ENCODE results near the gene ATG13. TPM values are rescaled to one million over a fixed set of nuclear protein-coding genes. Genes with fewer than 3 reads are reported as not detected.

ATG13 gene
- total and polyA plus RNA-seq, 2 of the 4 experiments (the other 2 are of a cell fraction): 43.0 to 49.7 TPM

DNA sequence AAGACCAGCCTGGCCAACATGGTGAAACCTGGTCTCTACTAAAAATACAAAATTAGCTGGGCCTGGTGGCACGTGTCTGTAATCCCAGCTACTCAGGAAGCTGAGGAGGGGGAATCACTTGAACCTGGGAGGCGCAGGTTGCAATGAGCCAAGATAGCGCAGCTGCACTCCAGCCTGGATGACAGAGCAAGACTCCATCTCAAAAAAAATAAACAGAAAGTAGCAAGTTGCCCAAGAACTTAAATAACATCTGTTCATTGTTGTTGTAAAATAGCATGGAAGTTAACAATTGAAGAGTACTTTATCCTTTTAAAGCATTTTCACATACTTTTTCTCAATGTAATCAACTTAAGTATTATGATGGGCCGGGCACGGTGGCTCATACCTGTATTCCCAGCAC, 29.2 kb upstream of the ATG13 start:
- Histone ChIP-seq H3K9me3 (ENCODE audit: control insufficient read depth, insufficient read depth, low read length) (no peaks in the 10 kb centered on the region), H3K36me3 (ENCODE audit: control insufficient read depth, insufficient read depth, low read length) (no peaks in the 10 kb centered on the region), H3K4me3 (ENCODE audit: insufficient read depth, low read depth, low read length) (no peak overlapping the region), H2BK15ac (ENCODE audit: low read depth, low read length) (no peak overlapping the region), H3K9ac (ENCODE audit: low read depth, low read length) (no peak overlapping the region), H3K4me2 (ENCODE audit: low read depth, low read length) (no peak overlapping the region), H3K27ac (ENCODE audit: insufficient read depth, low read length) (no peak overlapping the region), H3K23ac (ENCODE audit: low read depth, low read length) (no peak overlapping the region), H4K20me1 (ENCODE audit: insufficient read depth, low read length) (peaks cover 48% of the 10 kb centered on the region), H4K91ac (ENCODE audit: insufficient read depth, low read depth, low read length) (no peak overlapping the region), H2AK5ac (ENCODE audit: low read depth, low read length) (no peak overlapping the region), H3K79me1 (ENCODE audit: low read depth in 1 of 2, low read length in 2 of 2) (peaks cover 4 to 57% of the 10 kb centered on the region in 2 experiments), H3K9me1 (ENCODE audit: insufficient read depth, low read length) (no peaks in the 10 kb centered on the region), H3K4ac (ENCODE audit: low read depth, low read length) (no peak overlapping the region), H2BK20ac (ENCODE audit: low read depth, low read length) (no peak overlapping the region), H2AFZ (replicated peaks; ENCODE audit: low read length, poor library complexity) (no peak overlapping the region), H3K27me3 (ENCODE audit: control insufficient read depth, insufficient read depth, low read length) (no peaks in the 10 kb centered on the region), H4K8ac (ENCODE audit: low read depth in 2 of 2, low read length in 2 of 2) (no peak overlapping the region), H3K4me1 (ENCODE audit: control insufficient read depth, insufficient read depth, low read length) (peaks cover 4% of the 10 kb centered on the region; the same call in 1 of the 2 replicates), H2AK9ac (replicated peaks; ENCODE audit: low read depth, low read length, poor library complexity) (no peak overlapping the region), H2BK5ac (ENCODE audit: low read depth, low read length, poor library complexity, severe bottlenecking) (no peak overlapping the region), H2BK120ac (ENCODE audit: low read depth, low read length) (no peak overlapping the region), H3K14ac (replicated peaks; ENCODE audit: low read depth, low read length) (no peak overlapping the region), H4K5ac (ENCODE audit: low read depth, low read length) (no peak overlapping the region), H3K18ac (ENCODE audit: low read depth, low read length) (no peak overlapping the region), H3K56ac (ENCODE audit: extremely low read depth, insufficient read depth, low read length) (no peak overlapping the region)
- ChIA-PET CTCF (no interaction called here), POLR2A (ENCODE audit: unreplicated experiment) (no interaction called here)
- in situ Hi-C loops (cut with MboI; ENCODE audit: low sequenced_read_pairs): no loop called here
- TF ChIP-seq CEBPB (IDR thresholded peaks at IDR 0.05; ENCODE audit: low read depth, low read length) (peak; percentile 53; the same call in 1 of the 2 replicates), POLR2A (IDR thresholded peaks at IDR 0.05; ENCODE audit: low read depth, low read length) (no peak), MAZ (IDR thresholded peaks at IDR 0.05; ENCODE audit: borderline replicate concordance, low read depth, low read length) (no peak)
- WGBS, 2 experiments (ENCODE audit: extremely low coverage in 2 of 2, insufficient read length in 1 of 2): no CpG with 5 or more reads among the region's 5 CpGs
- DNase-seq: peak; percentile 78
- peak; percentile 17; the same call in 1 of the 2 replicates for ATAC-seq (ENCODE audit: low read depth)
- intact Hi-C loops (cut with micrococcal nuclease): no loop called here
- dilution Hi-C loops (cut with HindIII; ENCODE audit: low sequenced_read_pairs, unreplicated experiment): no loop called here
- no TSS peak for BruUV-seq (replicated peaks)

Data from IMR-90 (cell line).